ENCODE results near the gene ERAP2. TPM values are rescaled to one million over a fixed set of nuclear protein-coding genes. Genes with fewer than 3 reads are reported as not detected.

The ERAP2 gene
- total RNA-seq, 1 experiment from 2014 or later = 15.5 TPM

GRCh38 chr5:96852759-96853158 lies 23.5 kb upstream of the ERAP2 start:
- Histone ChIP-seq H3K9me3 (ENCODE audit: control insufficient read depth, insufficient read depth, low read depth, low read length) (no peaks in the 10 kb centered on the region), H3K27ac (ENCODE audit: low read length) (no peak overlapping the region), H3K4me1 (ENCODE audit: control insufficient read depth, insufficient read depth, low read length) (no peaks in the 10 kb centered on the region), H3K27me3 (ENCODE audit: control insufficient read depth, insufficient read depth, low read length) (no peaks in the 10 kb centered on the region; the same call in 1 of the 2 replicates), H3K36me3 (ENCODE audit: control insufficient read depth, insufficient read depth, low read length) (no peaks in the 10 kb centered on the region), H3K4me3 (ENCODE audit: low read depth in 2 of 2, low read length in 2 of 2) (no peak overlapping the region)
- DNase-seq (ENCODE audit: low read depth, low spot score) (no peak), ATAC-seq (no peak)
- TF ChIP-seq TCF7L2 (IDR thresholded peaks at IDR 0.05; ENCODE audit: low read depth, low read length) (no peak), SIN3A (IDR thresholded peaks at IDR 0.05; ENCODE audit: borderline replicate concordance, insufficient read depth, low read depth, low read length) (no peak), CTCF (IDR thresholded peaks at IDR 0.05) (no peak), REST (IDR thresholded peaks at IDR 0.05; ENCODE audit: insufficient read depth in 1 of 2, low read depth in 2 of 2, low read length in 1 of 2) (no peak), POLR2AphosphoS5 (IDR thresholded peaks at IDR 0.05; ENCODE audit: low read depth, low read length) (no peak)
- ChIA-PET POLR2A (no interaction called here), CTCF (no interaction called here)
- intact Hi-C loops (cut with micrococcal nuclease; ENCODE audit: unreplicated experiment) = no loop called here
- in situ Hi-C loops (cut with HindIII; ENCODE audit: low pct_unique_long_range_greater_than_20kb, low sequenced_read_pairs) = no loop called here
- no TSS peak for BruUV-seq (replicated peaks)

- H3K27me3 ChIP-seq (ENCODE audit: control insufficient read depth, insufficient read depth, low read length) = no peaks in the 10 kb centered on the region
- intact Hi-C loops (cut with micrococcal nuclease; ENCODE audit: unreplicated experiment) (no loop called here), in situ Hi-C loops (cut with HindIII; ENCODE audit: low pct_unique_long_range_greater_than_20kb, low sequenced_read_pairs) (no loop called here)
- H3K4me1 ChIP-seq (ENCODE audit: control insufficient read depth, insufficient read depth, low read length) = no peaks in the 10 kb centered on the region
- no peaks in the 10 kb centered on the region for H3K9me3 ChIP-seq (ENCODE audit: control insufficient read depth, insufficient read depth, low read depth, low read length)
- no peak overlapping the region for H3K27ac ChIP-seq (ENCODE audit: low read length)
- ChIA-PET POLR2A (no interaction called here), CTCF (no interaction called here)
- ATAC-seq (no peak), DNase-seq (ENCODE audit: low read depth, low spot score) (no peak)
- TF ChIP-seq CTCF (IDR thresholded peaks at IDR 0.05) = no peak
- no peak for TF ChIP-seq SIN3A (IDR thresholded peaks at IDR 0.05; ENCODE audit: borderline replicate concordance, insufficient read depth, low read depth, low read length)
- TF ChIP-seq REST (IDR thresholded peaks at IDR 0.05; ENCODE audit: insufficient read depth in 1 of 2, low read depth in 2 of 2, low read length in 1 of 2) = no peak
- TF ChIP-seq TCF7L2 (IDR thresholded peaks at IDR 0.05; ENCODE audit: low read depth, low read length) = no peak
- no peak for TF ChIP-seq POLR2AphosphoS5 (IDR thresholded peaks at IDR 0.05; ENCODE audit: low read depth, low read length)
- no peak overlapping the region for H3K4me3 ChIP-seq (ENCODE audit: low read depth in 2 of 2, low read length in 2 of 2)
- H3K36me3 ChIP-seq (ENCODE audit: control insufficient read depth, insufficient read depth, low read length) = no peaks in the 10 kb centered on the region
- no TSS peak for BruUV-seq (replicated peaks)
Observed at GRCh38 chr5:96854067-96854466, 22.2 kb upstream of the ERAP2 start.
